Neural crest cell (in vitro differentiated cells): ENCODE results near the gene CHRNE. TPM values are rescaled to one million over a fixed set of nuclear protein-coding genes. Genes with fewer than 3 reads are reported as not detected.

ENCODE experiments used
- DNase-seq: peaks from one replicate; pipeline ENCODE4 v3.0.0; 2021; ENCODE audit warnings: low read depth, mixed read lengths, low spot score
- H3K27ac Mint-ChIP-seq: one replicate; pipeline ENCODE4 v1.8.0; 2021; ENCODE audit warnings: mild to moderate bottlenecking, mixed read lengths; ENCODE audit not compliant: unreplicated experiment
- H3K27me3 Mint-ChIP-seq: 2 replicates; pipeline ENCODE4 v1.8.0; 2021; ENCODE audit warnings: low read depth, mild to moderate bottlenecking, mixed read lengths
- H3K36me3 Mint-ChIP-seq: 2 replicates; pipeline ENCODE4 v1.8.0; 2021; ENCODE audit warnings: low read depth, mild to moderate bottlenecking, mixed read lengths
- H3K4me1 Mint-ChIP-seq: 2 replicates; pipeline ENCODE4 v1.8.0; 2021; ENCODE audit warnings: mixed read lengths
- H3K4me3 Mint-ChIP-seq: one replicate; pipeline ENCODE4 v1.8.0; 2021; ENCODE audit warnings: mild to moderate bottlenecking, mixed read lengths
- H3K9me3 Mint-ChIP-seq: 2 replicates; pipeline ENCODE4 v1.8.0; 2021; ENCODE audit warnings: mixed read lengths
- total RNA-seq: library from RNA; stranded (reverse); gene quantifications from 2 replicates; pipeline ENCODE4 v1.2.1, GENCODE V29; 2021
- TF ChIP-seq, protein P1 (sequence below): fragments of 200-600 bp; sonication (generic); conservative IDR thresholded peaks from 2 replicates; pipeline ENCODE4 v1.5.0; 2021; ENCODE audit warnings: antibody characterized with exemption, mild to moderate bottlenecking

The CHRNE gene
- total RNA-seq, 1 donor from 2014 or later: 0.21 TPM

- Mint-ChIP-seq H3K27me3 (peaks cover 6% of the 10 kb centered on the region), H3K9me3 (no peaks in the 10 kb centered on the region), H3K4me3 (peak overlapping the region; percentile 96), H3K4me1 (peaks cover 47% of the 10 kb centered on the region), H3K27ac (peak overlapping the region; percentile 12), H3K36me3 (peaks cover 10% of the 10 kb centered on the region)
- no peak for DNase-seq
- TF ChIP-seq, protein P1, sequence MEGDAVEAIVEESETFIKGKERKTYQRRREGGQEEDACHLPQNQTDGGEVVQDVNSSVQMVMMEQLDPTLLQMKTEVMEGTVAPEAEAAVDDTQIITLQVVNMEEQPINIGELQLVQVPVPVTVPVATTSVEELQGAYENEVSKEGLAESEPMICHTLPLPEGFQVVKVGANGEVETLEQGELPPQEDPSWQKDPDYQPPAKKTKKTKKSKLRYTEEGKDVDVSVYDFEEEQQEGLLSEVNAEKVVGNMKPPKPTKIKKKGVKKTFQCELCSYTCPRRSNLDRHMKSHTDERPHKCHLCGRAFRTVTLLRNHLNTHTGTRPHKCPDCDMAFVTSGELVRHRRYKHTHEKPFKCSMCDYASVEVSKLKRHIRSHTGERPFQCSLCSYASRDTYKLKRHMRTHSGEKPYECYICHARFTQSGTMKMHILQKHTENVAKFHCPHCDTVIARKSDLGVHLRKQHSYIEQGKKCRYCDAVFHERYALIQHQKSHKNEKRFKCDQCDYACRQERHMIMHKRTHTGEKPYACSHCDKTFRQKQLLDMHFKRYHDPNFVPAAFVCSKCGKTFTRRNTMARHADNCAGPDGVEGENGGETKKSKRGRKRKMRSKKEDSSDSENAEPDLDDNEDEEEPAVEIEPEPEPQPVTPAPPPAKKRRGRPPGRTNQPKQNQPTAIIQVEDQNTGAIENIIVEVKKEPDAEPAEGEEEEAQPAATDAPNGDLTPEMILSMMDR: no peak
Observed at GRCh38 chr17:4938069-4938491, 35.2 kb upstream of the CHRNE start.

- TF ChIP-seq, protein P1: no peak
- Mint-ChIP-seq H3K36me3 (peaks cover 10% of the 10 kb centered on the region), H3K27ac (no peak overlapping the region), H3K9me3 (no peaks in the 10 kb centered on the region), H3K4me1 (peaks cover 44% of the 10 kb centered on the region), H3K27me3 (peaks cover 6% of the 10 kb centered on the region), H3K4me3 (peak overlapping the region; percentile 96)
- no peak for DNase-seq
Observed at GRCh38 chr17:4937553-4937952, 34.7 kb upstream of the CHRNE start.

- no peak for DNase-seq
- Mint-ChIP-seq H3K36me3 (peaks cover 7% of the 10 kb centered on the region), H3K27ac (no peak overlapping the region)
Observed at GRCh38 chr17:4936436-4936835, 33.5 kb upstream of the CHRNE start.

GRCh38 chr17:4935650-4936049 is 32.8 kb upstream of the CHRNE start:
- H3K4me3 Mint-ChIP-seq: peak overlapping the region; percentile 78
- H3K36me3 Mint-ChIP-seq: peaks cover 10% of the 10 kb centered on the region
- H3K9me3 Mint-ChIP-seq: no peaks in the 10 kb centered on the region
- DNase-seq: no peak
- H3K27ac Mint-ChIP-seq: no peak overlapping the region
- peaks cover 6% of the 10 kb centered on the region for H3K27me3 Mint-ChIP-seq
- peaks cover 31% of the 10 kb centered on the region for H3K4me1 Mint-ChIP-seq
- TF ChIP-seq, protein P1: no peak

More at GRCh38 chr17:4936436-4936835, 33.5 kb upstream of the CHRNE start:
- TF ChIP-seq, protein P1: no peak
- H3K9me3 Mint-ChIP-seq: no peaks in the 10 kb centered on the region
- H3K27me3 Mint-ChIP-seq: peaks cover 6% of the 10 kb centered on the region
- peak overlapping the region; percentile 78 for H3K4me3 Mint-ChIP-seq
- peaks cover 37% of the 10 kb centered on the region for H3K4me1 Mint-ChIP-seq

DNA sequence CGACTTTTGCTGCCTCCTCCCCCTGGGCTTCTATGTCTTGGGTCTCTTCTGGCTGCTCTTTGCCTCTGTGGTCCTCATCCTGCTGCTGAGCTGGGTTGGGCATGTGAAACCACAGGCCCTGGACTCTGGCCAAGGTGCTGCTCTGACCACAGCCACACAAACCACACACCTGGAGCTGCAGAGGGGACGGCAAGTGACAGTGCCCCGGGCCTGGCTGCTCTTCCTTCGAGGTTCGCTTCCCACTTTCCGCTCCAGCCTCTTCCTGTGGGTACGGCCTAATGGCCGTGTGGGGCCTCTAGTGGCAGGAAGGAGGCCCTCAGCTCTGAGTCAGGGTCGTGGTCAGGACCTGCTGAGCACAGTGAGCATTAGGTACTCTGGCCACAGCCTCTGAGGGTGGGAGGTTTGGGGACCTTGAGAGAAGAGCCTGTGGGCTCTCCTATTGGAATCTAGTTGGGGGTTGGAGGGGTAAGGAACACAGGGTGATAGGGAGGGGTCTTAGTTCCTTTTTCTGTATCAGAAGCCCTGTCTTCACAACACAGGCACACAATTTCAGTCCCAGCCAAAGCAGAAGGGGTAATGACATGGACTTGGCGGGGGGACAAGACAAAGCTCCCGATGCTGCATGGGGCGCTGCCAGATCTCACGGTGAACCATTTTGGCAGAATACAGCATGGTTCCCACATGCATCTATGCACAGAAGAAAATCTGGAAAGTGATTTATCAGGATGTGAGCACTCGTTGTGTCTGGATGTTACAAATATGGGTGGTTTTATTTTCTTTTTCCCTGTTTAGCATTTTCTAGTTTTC is 31.5 kb upstream of the CHRNE start:
- no peak for DNase-seq
- H3K4me1 Mint-ChIP-seq: peaks cover 24% of the 10 kb centered on the region
- H3K36me3 Mint-ChIP-seq: peaks cover 8% of the 10 kb centered on the region
- TF ChIP-seq, protein P1: peak; percentile 29
- H3K27ac Mint-ChIP-seq: no peak overlapping the region
- H3K4me3 Mint-ChIP-seq: peak overlapping the region; percentile 79
- H3K9me3 Mint-ChIP-seq: no peaks in the 10 kb centered on the region
- no peaks in the 10 kb centered on the region for H3K27me3 Mint-ChIP-seq
